ENCODE measurements around the gene KIF26B.

The KIF26B gene

DNA sequence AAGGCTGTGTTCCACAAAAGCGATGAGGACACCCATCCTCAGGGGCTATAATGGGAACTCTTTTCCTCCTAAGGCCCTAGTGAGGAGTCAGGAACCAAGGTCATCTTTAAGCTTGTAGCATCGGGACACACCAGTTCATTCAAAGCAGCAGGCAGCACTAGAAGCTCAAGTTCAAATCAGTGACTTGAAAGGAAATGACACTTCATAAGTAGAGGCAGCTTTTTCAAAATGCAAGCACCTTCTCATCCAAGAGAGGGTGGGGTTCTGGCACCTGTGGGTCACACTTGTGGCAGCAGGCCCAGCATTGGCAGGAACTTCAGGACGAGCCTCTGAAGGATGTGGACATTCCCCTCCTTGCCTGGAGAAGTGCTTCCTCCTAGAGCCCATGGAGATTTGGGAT is 496.3 kb downstream of the KIF26B start:
- DNase-seq (ENCODE audit: low read depth): no peak
- no peaks in the 10 kb centered on the region for H3K4me1 ChIP-seq (ENCODE audit: control insufficient read depth, insufficient read depth, low read length)
- no peak overlapping the region for H3K9ac ChIP-seq (ENCODE audit: low read length)
- H3K27me3 ChIP-seq (replicated peaks; ENCODE audit: control insufficient read depth, insufficient read depth, low read length): peaks cover under 1% of the 10 kb centered on the region
- no peak overlapping the region for H3K4me3 ChIP-seq (ENCODE audit: low read length)
- no peaks in the 10 kb centered on the region for H3K36me3 ChIP-seq (ENCODE audit: control insufficient read depth, insufficient read depth, low read length, severe bottlenecking)
- H3K9me3 ChIP-seq (ENCODE audit: control insufficient read depth, low read length): no peaks in the 10 kb centered on the region

DNA sequence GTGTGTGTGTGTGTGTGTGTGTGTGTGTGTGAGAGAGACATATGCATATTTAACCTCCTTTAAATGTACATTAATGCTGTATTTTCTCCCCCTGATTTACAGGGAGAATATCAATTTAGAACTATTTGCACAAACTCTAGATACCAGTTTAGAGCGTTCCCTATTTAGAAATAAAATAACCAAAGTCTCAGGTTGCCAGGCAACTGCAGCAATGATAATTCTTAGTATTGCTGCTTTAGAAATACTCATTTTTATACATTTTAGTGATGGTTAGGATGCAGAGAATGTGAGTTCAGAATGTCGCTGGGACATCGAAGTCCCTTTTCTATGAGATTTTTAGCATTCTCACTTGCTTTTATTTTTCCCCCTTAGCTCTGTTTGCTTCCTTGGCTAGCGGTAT is 497.3 kb downstream of the KIF26B start:
- H3K4me1 ChIP-seq (ENCODE audit: control insufficient read depth, insufficient read depth, low read length): no peaks in the 10 kb centered on the region
- H3K9me3 ChIP-seq (ENCODE audit: control insufficient read depth, low read length): no peaks in the 10 kb centered on the region
- no peaks in the 10 kb centered on the region for H3K27me3 ChIP-seq (replicated peaks; ENCODE audit: control insufficient read depth, insufficient read depth, low read length)
- no peak overlapping the region for H3K4me3 ChIP-seq (ENCODE audit: low read length)
- no peak for DNase-seq (ENCODE audit: low read depth)
- no peak overlapping the region for H3K9ac ChIP-seq (ENCODE audit: low read length)
- H3K36me3 ChIP-seq (ENCODE audit: control insufficient read depth, insufficient read depth, low read length, severe bottlenecking): no peaks in the 10 kb centered on the region

DNA sequence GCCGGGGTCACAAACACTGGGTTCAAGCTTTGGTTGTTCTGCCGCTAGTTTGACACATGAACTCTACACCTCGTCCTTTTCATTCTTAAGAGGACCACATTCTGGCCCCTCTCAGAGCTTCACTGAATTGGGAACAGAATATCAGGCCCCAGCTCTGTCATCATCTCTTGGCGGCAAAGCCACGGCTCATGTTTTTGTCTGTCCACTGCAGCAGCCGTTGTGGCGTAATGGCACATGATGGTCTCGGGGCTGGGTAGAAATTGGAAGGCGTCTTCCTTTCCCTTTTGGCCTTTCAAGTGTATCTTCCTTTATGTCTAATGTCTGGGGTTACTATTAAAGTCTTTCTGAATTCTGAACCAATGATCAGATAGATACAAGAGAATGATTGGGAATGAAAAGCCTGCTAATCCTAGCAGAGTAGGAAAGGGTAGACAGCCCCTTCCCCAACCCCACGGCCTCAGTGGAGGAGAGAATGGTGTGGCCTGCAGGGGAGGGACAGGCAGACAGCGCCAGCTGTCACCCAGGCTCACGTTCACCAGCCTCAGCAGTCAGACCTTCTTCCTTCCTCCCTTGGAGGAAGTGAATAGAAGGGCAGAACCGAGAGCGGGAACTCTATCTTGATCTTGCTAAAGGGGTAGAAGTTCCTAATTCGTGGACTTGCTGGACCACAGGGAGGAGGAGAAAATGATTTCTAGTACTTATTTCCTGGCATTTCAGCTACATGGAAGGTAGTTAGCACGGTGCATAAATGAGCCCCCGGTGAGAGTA is 498.1 kb downstream of the KIF26B start:
- Histone ChIP-seq H3K4me3 (ENCODE audit: low read length) (no peak overlapping the region), H3K4me1 (ENCODE audit: control insufficient read depth, insufficient read depth, low read length) (no peaks in the 10 kb centered on the region), H3K36me3 (ENCODE audit: control insufficient read depth, insufficient read depth, low read length, severe bottlenecking) (no peaks in the 10 kb centered on the region), H3K9me3 (ENCODE audit: control insufficient read depth, low read length) (no peaks in the 10 kb centered on the region), H3K9ac (ENCODE audit: low read length) (no peak overlapping the region), H3K27me3 (replicated peaks; ENCODE audit: control insufficient read depth, insufficient read depth, low read length) (no peaks in the 10 kb centered on the region)
- DNase-seq (ENCODE audit: low read depth): no peak

DNA sequence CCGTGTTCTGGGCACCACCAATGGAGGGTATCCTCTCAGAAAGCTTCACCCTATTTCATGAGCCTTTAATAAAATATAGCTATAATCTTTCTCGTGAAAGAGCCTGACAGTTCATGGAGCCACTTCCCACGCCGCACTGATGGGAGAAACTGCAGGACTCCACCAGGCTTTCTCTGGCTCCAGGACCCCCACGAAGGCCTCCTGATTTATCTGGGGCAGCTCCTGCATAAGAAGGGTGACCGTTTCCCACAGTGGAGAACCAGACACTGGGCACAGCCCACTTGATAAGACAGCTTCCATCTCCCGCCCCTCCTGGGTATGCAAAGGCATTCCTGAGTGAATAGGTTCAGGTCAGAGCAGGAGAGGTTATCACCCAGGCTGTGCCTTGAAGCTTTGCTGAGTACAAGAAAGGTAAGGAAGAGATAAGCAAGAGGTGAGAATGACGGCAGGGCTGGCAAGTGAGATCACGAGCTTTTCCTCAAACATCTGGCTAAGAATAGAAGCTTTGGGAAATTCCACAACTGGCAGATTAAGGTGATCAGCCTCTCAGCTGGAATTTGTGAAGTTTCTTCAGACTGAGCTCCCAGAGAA is 499.8 kb downstream of the KIF26B start:
- Histone ChIP-seq H3K36me3 (ENCODE audit: control insufficient read depth, insufficient read depth, low read length, severe bottlenecking) (no peaks in the 10 kb centered on the region), H3K9ac (ENCODE audit: low read length) (no peak overlapping the region), H3K4me3 (ENCODE audit: low read length) (no peak overlapping the region), H3K4me1 (ENCODE audit: control insufficient read depth, insufficient read depth, low read length) (no peaks in the 10 kb centered on the region), H3K27me3 (replicated peaks; ENCODE audit: control insufficient read depth, insufficient read depth, low read length) (no peaks in the 10 kb centered on the region), H3K9me3 (ENCODE audit: control insufficient read depth, low read length) (no peaks in the 10 kb centered on the region)
- DNase-seq (ENCODE audit: low read depth): no peak

DNA sequence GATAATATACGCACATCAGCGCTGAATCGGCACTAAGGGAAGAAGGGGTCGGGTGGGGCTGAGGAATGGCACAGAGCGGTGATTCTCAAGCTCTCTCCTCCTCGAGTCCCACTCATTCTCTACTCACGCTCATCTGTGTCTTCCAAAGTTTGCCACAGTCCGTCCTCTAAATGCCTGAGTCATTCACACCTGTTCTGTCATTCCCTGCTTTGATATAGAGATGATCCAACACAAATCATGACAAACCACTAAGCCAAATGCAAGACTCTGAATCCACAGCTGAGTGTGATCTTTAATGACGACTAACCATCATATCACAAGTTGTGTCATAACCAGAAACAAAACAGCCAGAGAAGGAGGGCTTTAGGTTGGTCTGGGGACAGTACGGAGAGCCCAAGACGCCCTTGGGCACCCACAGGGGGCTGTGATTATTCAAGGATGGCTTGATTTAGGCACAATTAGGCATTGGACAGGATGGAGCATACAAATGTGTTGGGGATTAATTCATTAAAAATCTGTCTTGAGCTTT is 501.5 kb downstream of the KIF26B start:
- Histone ChIP-seq H3K27me3 (replicated peaks; ENCODE audit: control insufficient read depth, insufficient read depth, low read length) (no peaks in the 10 kb centered on the region), H3K9me3 (ENCODE audit: control insufficient read depth, low read length) (no peaks in the 10 kb centered on the region), H3K36me3 (ENCODE audit: control insufficient read depth, insufficient read depth, low read length, severe bottlenecking) (no peaks in the 10 kb centered on the region), H3K4me3 (ENCODE audit: low read length) (no peak overlapping the region), H3K4me1 (ENCODE audit: control insufficient read depth, insufficient read depth, low read length) (no peaks in the 10 kb centered on the region), H3K9ac (ENCODE audit: low read length) (no peak overlapping the region)
- no peak for DNase-seq (ENCODE audit: low read depth)

DNA sequence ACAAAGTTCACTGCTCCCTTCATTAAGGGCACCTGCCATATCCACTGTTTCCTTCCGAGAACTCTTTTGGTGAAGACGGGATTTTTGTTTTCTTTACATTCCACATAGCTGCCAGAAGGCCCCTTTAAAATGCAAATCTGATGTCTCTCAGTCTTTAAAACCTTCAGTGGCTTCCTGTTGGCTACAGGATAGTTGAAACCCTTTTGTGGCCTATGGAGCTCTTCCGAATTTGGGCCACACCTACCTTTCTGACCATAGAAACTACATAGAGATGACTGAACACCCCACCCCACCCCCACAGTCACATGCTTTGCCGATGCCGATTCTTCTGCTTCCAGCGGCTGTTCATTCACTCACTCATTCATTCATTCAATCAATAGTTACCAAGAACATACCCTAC is 502.6 kb downstream of the KIF26B start:
- H3K36me3 ChIP-seq (ENCODE audit: control insufficient read depth, insufficient read depth, low read length, severe bottlenecking): no peaks in the 10 kb centered on the region
- H3K4me3 ChIP-seq (ENCODE audit: low read length): no peak overlapping the region
- no peaks in the 10 kb centered on the region for H3K9me3 ChIP-seq (ENCODE audit: control insufficient read depth, low read length)
- no peaks in the 10 kb centered on the region for H3K4me1 ChIP-seq (ENCODE audit: control insufficient read depth, insufficient read depth, low read length)
- no peak for DNase-seq (ENCODE audit: low read depth)
- no peaks in the 10 kb centered on the region for H3K27me3 ChIP-seq (replicated peaks; ENCODE audit: control insufficient read depth, insufficient read depth, low read length)
- no peak overlapping the region for H3K9ac ChIP-seq (ENCODE audit: low read length)

DNA sequence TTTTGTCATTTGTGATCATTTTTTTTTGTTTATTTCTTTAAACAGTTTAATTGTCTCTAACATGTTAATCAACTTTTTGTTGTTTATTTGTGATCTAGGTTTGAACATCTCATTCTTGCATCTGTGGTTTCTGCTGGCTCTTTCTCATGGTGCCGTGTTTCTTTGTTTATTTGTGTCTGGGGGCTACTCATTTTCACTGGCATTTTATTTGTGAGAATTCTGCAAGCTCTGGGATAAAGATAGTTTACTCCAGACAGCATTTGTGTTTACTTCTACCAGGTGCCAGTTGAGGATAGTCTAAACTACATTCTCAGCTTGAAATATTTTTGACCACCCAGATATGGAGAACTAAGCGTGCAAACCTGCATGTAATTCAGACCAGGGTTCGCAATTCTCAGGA is 508.6 kb downstream of the KIF26B start:
- H3K27me3 ChIP-seq (replicated peaks; ENCODE audit: control insufficient read depth, insufficient read depth, low read length): no peaks in the 10 kb centered on the region
- no peaks in the 10 kb centered on the region for H3K4me1 ChIP-seq (ENCODE audit: control insufficient read depth, insufficient read depth, low read length)
- H3K36me3 ChIP-seq (ENCODE audit: control insufficient read depth, insufficient read depth, low read length, severe bottlenecking): no peaks in the 10 kb centered on the region
- H3K4me3 ChIP-seq (ENCODE audit: low read length): no peak overlapping the region
- no peak for DNase-seq (ENCODE audit: low read depth)
- H3K9ac ChIP-seq (ENCODE audit: low read length): no peak overlapping the region
- no peaks in the 10 kb centered on the region for H3K9me3 ChIP-seq (ENCODE audit: control insufficient read depth, low read length)

DNA sequence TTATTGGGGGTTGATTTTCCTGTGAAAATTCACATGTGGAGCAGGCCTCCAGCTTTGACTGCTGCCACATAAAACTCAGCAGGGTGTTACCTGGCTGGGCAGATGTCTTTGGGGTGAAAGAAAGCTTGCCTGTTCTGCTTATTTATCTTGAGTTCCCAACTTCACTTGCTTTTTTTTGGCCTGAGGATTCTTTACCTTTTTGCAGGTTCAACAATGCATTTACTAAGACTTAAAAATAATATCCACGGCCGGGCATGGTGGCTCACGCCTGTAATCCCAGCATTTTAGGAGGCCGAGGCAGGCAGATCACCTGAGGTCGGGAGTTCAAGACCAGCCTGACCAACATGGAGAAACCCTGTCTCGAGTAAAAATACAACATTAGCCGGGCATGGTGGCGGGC is 509.1 kb downstream of the KIF26B start:
- no peak overlapping the region for H3K9ac ChIP-seq (ENCODE audit: low read length)
- H3K27me3 ChIP-seq (replicated peaks; ENCODE audit: control insufficient read depth, insufficient read depth, low read length): no peaks in the 10 kb centered on the region
- H3K4me3 ChIP-seq (ENCODE audit: low read length): no peak overlapping the region
- DNase-seq (ENCODE audit: low read depth): no peak
- no peaks in the 10 kb centered on the region for H3K36me3 ChIP-seq (ENCODE audit: control insufficient read depth, insufficient read depth, low read length, severe bottlenecking)
- no peaks in the 10 kb centered on the region for H3K4me1 ChIP-seq (ENCODE audit: control insufficient read depth, insufficient read depth, low read length)
- H3K9me3 ChIP-seq (ENCODE audit: control insufficient read depth, low read length): no peaks in the 10 kb centered on the region

DNA sequence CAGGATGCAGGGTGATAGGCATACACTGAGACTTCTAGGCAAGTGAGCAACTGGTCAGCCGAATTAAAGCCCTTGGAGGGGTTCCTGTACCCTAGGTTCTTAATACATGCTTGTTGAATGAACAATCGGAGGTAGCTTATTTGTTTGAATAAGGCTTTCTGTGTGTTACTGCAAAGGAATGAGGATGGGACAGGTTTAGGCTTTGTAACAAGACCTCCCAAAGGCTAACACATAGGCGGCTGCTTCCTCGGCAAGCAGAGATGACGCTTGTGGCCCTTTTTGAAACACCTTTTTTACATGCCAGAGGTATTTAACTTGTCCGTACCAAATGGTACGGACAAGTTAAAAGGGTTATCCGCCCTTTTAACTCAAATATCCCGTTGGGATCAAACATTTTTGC is 511.6 kb downstream of the KIF26B start:
- H3K4me1 ChIP-seq (ENCODE audit: control insufficient read depth, insufficient read depth, low read length): no peaks in the 10 kb centered on the region
- no peaks in the 10 kb centered on the region for H3K36me3 ChIP-seq (ENCODE audit: control insufficient read depth, insufficient read depth, low read length, severe bottlenecking)
- H3K9me3 ChIP-seq (ENCODE audit: control insufficient read depth, low read length): no peaks in the 10 kb centered on the region
- H3K4me3 ChIP-seq (ENCODE audit: low read length): no peak overlapping the region
- no peak overlapping the region for H3K9ac ChIP-seq (ENCODE audit: low read length)
- H3K27me3 ChIP-seq (replicated peaks; ENCODE audit: control insufficient read depth, insufficient read depth, low read length): no peaks in the 10 kb centered on the region
- no peak for DNase-seq (ENCODE audit: low read depth)

DNA sequence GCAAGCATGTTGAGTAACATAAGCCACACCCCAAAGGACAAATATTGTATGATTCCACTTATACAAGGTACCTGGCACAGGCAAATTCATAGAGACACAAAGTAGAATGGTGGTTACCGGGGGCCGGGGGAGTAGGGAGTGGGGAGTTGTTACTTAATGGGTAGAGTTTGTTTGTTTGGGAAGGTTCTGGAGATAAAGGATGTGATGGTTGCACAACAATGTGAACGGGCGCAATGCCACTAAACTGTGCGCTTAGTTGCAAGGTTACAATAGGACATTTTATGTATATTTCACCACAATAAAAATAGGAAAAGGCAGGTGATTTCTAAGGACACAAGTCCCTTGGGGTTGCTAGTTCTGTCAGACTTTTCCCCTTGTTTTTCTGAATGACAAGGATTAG is 516.6 kb downstream of the KIF26B start:
- no peaks in the 10 kb centered on the region for H3K36me3 ChIP-seq (ENCODE audit: control insufficient read depth, insufficient read depth, low read length, severe bottlenecking)
- peaks cover 9% of the 10 kb centered on the region for H3K4me1 ChIP-seq (ENCODE audit: control insufficient read depth, insufficient read depth, low read length)
- H3K4me3 ChIP-seq (ENCODE audit: low read length): no peak overlapping the region
- no peaks in the 10 kb centered on the region for H3K9me3 ChIP-seq (ENCODE audit: control insufficient read depth, low read length)
- no peaks in the 10 kb centered on the region for H3K27me3 ChIP-seq (replicated peaks; ENCODE audit: control insufficient read depth, insufficient read depth, low read length)
- no peak overlapping the region for H3K9ac ChIP-seq (ENCODE audit: low read length)
- no peak for DNase-seq (ENCODE audit: low read depth)

DNA sequence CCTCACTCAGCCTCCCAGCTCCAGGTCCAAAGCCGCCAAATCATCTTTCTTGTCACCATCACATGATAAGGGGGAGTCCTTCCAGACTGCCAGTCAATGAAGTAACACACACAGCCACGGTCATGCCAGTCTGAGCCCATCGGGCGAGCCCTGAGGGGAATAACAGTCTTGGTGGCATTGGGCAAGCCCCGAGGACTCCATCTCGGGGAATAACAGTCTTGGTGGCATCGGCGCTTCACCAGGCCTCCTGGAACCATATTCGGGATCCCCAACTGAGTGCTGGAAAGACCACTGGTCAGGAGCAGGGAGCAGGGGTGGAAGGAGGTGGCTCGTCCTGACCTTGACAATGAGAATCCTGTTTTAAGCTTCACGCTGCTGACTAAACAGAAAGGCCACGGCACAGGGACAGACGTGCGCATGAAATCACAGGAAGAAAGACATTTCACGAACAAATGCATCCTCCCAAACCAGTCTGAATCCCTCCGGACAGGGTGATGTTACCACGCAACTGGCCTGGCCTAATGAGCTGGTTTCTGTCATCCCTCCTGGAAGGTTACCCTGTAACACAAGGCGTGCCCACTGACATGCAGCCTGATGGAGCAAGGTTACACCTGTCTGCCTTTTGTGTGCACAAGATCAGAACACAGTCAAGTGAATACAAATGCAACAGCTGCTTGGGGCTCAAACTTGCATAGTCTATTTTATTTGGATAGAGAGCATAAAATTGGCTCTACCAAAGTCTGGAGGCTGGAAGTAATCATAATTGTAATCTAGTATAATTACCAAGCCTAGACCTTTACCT is 517.4 kb downstream of the KIF26B start:
- Histone ChIP-seq H3K4me1 (ENCODE audit: control insufficient read depth, insufficient read depth, low read length) (peaks cover 9% of the 10 kb centered on the region), H3K36me3 (ENCODE audit: control insufficient read depth, insufficient read depth, low read length, severe bottlenecking) (no peaks in the 10 kb centered on the region), H3K27me3 (replicated peaks; ENCODE audit: control insufficient read depth, insufficient read depth, low read length) (no peaks in the 10 kb centered on the region), H3K9ac (ENCODE audit: low read length) (no peak overlapping the region), H3K4me3 (ENCODE audit: low read length) (no peak overlapping the region), H3K9me3 (ENCODE audit: control insufficient read depth, low read length) (no peaks in the 10 kb centered on the region)
- DNase-seq (ENCODE audit: low read depth): no peak
